OCI-LY3 (cell line): Measurements from ENCODE around the gene SCRN1.

Experiments used
- H2AFZ ChIP-seq: fragments of 200-600, 300-600 bp; shearing (Covaris generic); 2 replicates; pipeline ENCODE4 v1.6.0; 2014; ENCODE audit warnings: antibody characterized with exemption, low read depth, low read length
- H3K27ac ChIP-seq: fragments of 200-600, 300-600 bp; sonication (generic); 2 replicates; pipeline ENCODE4 v1.5.1; 2014; ENCODE audit warnings: mild to moderate bottlenecking, low read length, moderate library complexity, mixed read lengths
- H3K27me3 ChIP-seq: fragments of 200-600, 300-600 bp; sonication (generic); 2 replicates; pipeline ENCODE4 v1.6.1; 2014; ENCODE audit warnings: low read depth, low read length, mixed read lengths
- H3K36me3 ChIP-seq: fragments of 200-600, 300-600 bp; sonication (generic); replicated peaks from 2 replicates; pipeline ENCODE3; 2014; ENCODE audit warnings: low read depth, low read length, mixed read lengths
- H3K4me1 ChIP-seq: fragments of 300-600, 200-600 bp; sonication (generic); 2 replicates; pipeline ENCODE4 v1.6.1; 2014; ENCODE audit warnings: low read length, mixed read lengths
- H3K4me2 ChIP-seq: fragments of 200-600, 300-600 bp; sonication (generic); 2 replicates; pipeline ENCODE4 v1.6.1; 2014; ENCODE audit warnings: low read length, mixed read lengths
- H3K4me3 ChIP-seq: fragments of 300-600, 200-600 bp; sonication (generic); 2 replicates; pipeline ENCODE4 v1.5.1; 2014; ENCODE audit warnings: antibody characterized with exemption, mild to moderate bottlenecking, low read length, moderate library complexity
- H3K79me2 ChIP-seq: fragments of 300-600, 200-600 bp; shearing (Covaris generic); 2 replicates; pipeline ENCODE4 v1.6.1; 2014; ENCODE audit warnings: mild to moderate bottlenecking, low read length, mixed read lengths
- H3K9ac ChIP-seq: fragments of 300-600, 200-600 bp; shearing (Covaris generic); 2 replicates; pipeline ENCODE4 v1.6.0; 2014; ENCODE audit warnings: mild to moderate bottlenecking, low read length, moderate library complexity
- H3K9me3 ChIP-seq: fragments of 200-600, 300-600 bp; shearing (Covaris generic); 2 replicates; pipeline ENCODE4 v1.6.1; 2014; ENCODE audit warnings: low read length, mixed read lengths; ENCODE audit not compliant: insufficient read depth
- H4K20me1 ChIP-seq: fragments of 200-600, 300-600 bp; sonication (generic); 2 replicates; pipeline ENCODE4 v1.6.1; 2016; ENCODE audit warnings: low read length, mixed read lengths; ENCODE audit not compliant: insufficient read depth
- EZH2phosphoT487 ChIP-seq: fragments of 200-600 bp; shearing (Covaris generic); IDR thresholded peaks from 2 replicates; pipeline ENCODE4 v1.6.1; 2018; ENCODE audit warnings: antibody characterized with exemption, mixed run types, low read depth
- TF ChIP-seq, protein P1 (sequence below): fragments of 200-600, 300-600 bp; sonication (generic); IDR thresholded peaks from 2 replicates; pipeline ENCODE4 v1.5.1; 2014; ENCODE audit warnings: antibody characterized with exemption, low read length, low read depth

Gene SCRN1

DNA sequence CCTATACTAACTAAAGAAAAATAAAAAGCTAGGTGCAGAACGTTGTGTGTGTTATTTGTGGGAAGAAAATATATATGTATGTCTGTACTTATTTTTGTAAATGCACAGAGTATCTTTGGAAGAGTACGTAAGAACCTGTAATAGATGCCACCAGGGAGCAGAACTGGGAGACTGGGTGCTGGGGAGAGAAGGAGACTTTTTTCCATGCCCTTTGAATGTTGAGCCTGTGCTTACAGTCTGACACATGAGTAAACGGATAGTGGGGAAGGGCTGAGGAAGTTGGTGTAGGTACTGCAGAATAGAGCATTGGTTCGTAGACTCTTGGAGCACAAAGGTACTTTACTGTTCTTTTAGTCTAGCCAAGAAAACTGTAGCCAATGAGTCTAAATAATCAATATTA, 1.3 kb upstream of the SCRN1 start:
- no peak overlapping the region for H2AFZ ChIP-seq
- H3K36me3 ChIP-seq = no peaks in the 10 kb centered on the region
- H3K4me2 ChIP-seq = no peak overlapping the region
- H3K9ac ChIP-seq = no peak overlapping the region
- H3K4me1 ChIP-seq = peaks cover 23% of the 10 kb centered on the region
- H3K27me3 ChIP-seq = no peaks in the 10 kb centered on the region
- no peaks in the 10 kb centered on the region for H4K20me1 ChIP-seq
- H3K9me3 ChIP-seq = no peaks in the 10 kb centered on the region; the same call in 1 of the 2 replicates
- no peak overlapping the region for H3K4me3 ChIP-seq
- TF ChIP-seq, protein P1, sequence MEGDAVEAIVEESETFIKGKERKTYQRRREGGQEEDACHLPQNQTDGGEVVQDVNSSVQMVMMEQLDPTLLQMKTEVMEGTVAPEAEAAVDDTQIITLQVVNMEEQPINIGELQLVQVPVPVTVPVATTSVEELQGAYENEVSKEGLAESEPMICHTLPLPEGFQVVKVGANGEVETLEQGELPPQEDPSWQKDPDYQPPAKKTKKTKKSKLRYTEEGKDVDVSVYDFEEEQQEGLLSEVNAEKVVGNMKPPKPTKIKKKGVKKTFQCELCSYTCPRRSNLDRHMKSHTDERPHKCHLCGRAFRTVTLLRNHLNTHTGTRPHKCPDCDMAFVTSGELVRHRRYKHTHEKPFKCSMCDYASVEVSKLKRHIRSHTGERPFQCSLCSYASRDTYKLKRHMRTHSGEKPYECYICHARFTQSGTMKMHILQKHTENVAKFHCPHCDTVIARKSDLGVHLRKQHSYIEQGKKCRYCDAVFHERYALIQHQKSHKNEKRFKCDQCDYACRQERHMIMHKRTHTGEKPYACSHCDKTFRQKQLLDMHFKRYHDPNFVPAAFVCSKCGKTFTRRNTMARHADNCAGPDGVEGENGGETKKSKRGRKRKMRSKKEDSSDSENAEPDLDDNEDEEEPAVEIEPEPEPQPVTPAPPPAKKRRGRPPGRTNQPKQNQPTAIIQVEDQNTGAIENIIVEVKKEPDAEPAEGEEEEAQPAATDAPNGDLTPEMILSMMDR = no peak
- no peak for TF ChIP-seq EZH2phosphoT487
- peaks cover 7% of the 10 kb centered on the region for H3K79me2 ChIP-seq
- no peak overlapping the region for H3K27ac ChIP-seq

DNA sequence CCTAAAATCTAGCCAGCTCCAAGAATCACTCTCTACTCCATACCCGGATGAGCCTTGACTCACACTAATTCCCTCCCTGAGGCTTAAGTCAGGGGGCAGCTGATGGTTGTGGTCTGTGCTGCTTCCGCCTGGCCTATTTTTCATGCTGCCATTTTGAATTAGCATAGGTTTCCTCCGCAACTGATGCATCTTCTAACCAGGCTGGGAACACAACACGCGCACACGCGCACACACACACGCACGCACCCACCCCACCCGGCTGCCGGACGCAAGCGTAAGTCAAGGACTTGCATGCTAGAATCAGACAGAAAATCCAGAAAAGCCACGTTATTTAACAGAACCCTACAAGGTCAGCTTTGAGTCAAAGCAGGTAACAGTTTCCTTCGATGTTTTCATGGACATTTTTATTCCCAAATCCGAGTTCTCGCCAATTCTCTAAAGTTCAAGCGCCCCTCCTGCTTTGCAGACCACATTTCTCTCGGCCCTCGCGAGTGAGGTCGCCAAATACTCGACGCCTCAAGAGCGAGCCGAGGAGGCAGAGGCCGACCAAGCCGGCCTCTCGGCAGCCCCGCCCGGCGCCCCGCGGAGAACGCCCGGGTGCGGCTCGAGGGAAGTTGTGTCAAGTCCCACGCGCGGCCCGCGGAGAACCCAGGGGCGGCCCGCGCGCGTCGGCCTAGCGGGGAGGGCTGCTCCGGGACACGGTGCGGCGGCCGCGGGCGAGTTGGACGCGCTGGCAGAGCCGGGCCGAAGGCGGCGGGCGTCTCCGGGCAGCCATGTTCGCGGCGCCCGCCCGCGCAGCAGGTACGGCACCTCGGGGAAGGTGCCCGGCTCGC, 961 bp downstream of the SCRN1 start:
- peak overlapping the region; percentile 26; the same call in 1 of the 2 replicates for H2AFZ ChIP-seq

GRCh38 chr7:29987811-29988317, 1.7 kb downstream of the SCRN1 start:
- H2AFZ ChIP-seq = no peak overlapping the region
- H3K27ac ChIP-seq = no peak overlapping the region
- no peak overlapping the region; the same call in 1 of the 2 replicates for H3K9ac ChIP-seq
- peak overlapping the region; percentile 78 for H3K4me2 ChIP-seq
- no peaks in the 10 kb centered on the region for H3K27me3 ChIP-seq
- peaks cover 12% of the 10 kb centered on the region for H3K79me2 ChIP-seq
- no peaks in the 10 kb centered on the region for H3K9me3 ChIP-seq
- peak overlapping the region; percentile 95 for H3K4me3 ChIP-seq
- H3K36me3 ChIP-seq = no peaks in the 10 kb centered on the region
- TF ChIP-seq EZH2phosphoT487 = no peak
- TF ChIP-seq, protein P1 = no peak
- no peaks in the 10 kb centered on the region for H4K20me1 ChIP-seq
- H3K4me1 ChIP-seq = peaks cover 30% of the 10 kb centered on the region

More for the DNA sequence above, 961 bp downstream of the SCRN1 start:
- Histone ChIP-seq H3K79me2 (peaks cover 12% of the 10 kb centered on the region), H3K36me3 (no peaks in the 10 kb centered on the region), H3K4me1 (peaks cover 30% of the 10 kb centered on the region), H3K4me2 (peak overlapping the region; percentile 78), H3K9ac (peak overlapping the region; percentile 77), H3K27ac (no peak overlapping the region), H3K9me3 (no peaks in the 10 kb centered on the region), H3K4me3 (peak overlapping the region; percentile 95), H3K27me3 (no peaks in the 10 kb centered on the region), H4K20me1 (no peaks in the 10 kb centered on the region)
- TF ChIP-seq, protein P1 = no peak
- no peak for TF ChIP-seq EZH2phosphoT487

- no peak overlapping the region for H3K27ac ChIP-seq
- no peaks in the 10 kb centered on the region for H3K27me3 ChIP-seq
- no peak overlapping the region for H3K4me3 ChIP-seq
- no peak for TF ChIP-seq EZH2phosphoT487
- TF ChIP-seq, protein P1 = no peak
- no peak overlapping the region for H2AFZ ChIP-seq
- H3K4me2 ChIP-seq = no peak overlapping the region
- H3K9ac ChIP-seq = no peak overlapping the region
- peaks cover 12% of the 10 kb centered on the region for H3K79me2 ChIP-seq
- H3K9me3 ChIP-seq = no peaks in the 10 kb centered on the region
- H4K20me1 ChIP-seq = no peaks in the 10 kb centered on the region
- no peaks in the 10 kb centered on the region for H3K36me3 ChIP-seq
- H3K4me1 ChIP-seq = peaks cover 30% of the 10 kb centered on the region
These were observed 2.5 kb downstream of the SCRN1 start for GRCh38 chr7:29987083-29987482.
